Measurements from ENCODE around the gene SCARF1.

SCARF1 gene

DNA sequence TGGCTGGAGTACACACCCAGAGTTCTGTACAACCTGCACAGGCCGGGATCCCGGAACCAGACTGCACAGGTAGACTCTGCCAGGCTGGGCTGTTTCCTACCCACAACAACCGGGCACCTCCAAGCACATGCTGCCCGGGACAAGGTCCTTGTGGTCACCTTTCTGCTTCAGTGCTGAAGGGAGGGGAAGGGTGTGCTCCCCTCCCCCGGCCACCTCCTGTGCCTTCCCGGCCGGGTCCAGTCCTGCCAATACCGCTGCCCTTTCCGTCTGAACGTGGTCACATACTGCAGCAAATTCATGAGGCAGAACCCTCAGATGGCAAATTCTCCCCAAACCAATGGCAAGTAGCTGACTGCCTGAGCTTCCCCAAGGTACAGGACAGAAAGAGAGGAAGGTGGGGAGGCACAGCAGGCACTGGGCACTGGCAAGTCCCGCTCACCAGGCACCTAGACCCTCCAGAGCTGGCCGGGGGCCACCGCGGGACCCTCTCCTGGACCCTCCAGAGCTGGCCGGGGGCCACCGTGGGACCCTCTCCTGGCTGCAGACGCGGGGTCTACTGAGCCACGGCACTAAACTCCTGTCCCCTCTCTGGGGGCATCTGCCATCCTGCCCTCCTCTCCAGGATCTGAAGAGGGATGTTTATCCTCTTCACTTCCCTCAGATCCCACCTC is 39.7 kb downstream of the SCARF1 start:
- DNase-seq (ENCODE audit: low read depth), result no peak
- TF ChIP-seq, protein P1, sequence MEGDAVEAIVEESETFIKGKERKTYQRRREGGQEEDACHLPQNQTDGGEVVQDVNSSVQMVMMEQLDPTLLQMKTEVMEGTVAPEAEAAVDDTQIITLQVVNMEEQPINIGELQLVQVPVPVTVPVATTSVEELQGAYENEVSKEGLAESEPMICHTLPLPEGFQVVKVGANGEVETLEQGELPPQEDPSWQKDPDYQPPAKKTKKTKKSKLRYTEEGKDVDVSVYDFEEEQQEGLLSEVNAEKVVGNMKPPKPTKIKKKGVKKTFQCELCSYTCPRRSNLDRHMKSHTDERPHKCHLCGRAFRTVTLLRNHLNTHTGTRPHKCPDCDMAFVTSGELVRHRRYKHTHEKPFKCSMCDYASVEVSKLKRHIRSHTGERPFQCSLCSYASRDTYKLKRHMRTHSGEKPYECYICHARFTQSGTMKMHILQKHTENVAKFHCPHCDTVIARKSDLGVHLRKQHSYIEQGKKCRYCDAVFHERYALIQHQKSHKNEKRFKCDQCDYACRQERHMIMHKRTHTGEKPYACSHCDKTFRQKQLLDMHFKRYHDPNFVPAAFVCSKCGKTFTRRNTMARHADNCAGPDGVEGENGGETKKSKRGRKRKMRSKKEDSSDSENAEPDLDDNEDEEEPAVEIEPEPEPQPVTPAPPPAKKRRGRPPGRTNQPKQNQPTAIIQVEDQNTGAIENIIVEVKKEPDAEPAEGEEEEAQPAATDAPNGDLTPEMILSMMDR (IDR thresholded peaks at IDR 0.05; ENCODE audit: low read length, missing control alignments), result no peak
- H3K4me3 ChIP-seq (replicated peaks; ENCODE audit: low read depth, low read length), result no peak overlapping the region

DNA sequence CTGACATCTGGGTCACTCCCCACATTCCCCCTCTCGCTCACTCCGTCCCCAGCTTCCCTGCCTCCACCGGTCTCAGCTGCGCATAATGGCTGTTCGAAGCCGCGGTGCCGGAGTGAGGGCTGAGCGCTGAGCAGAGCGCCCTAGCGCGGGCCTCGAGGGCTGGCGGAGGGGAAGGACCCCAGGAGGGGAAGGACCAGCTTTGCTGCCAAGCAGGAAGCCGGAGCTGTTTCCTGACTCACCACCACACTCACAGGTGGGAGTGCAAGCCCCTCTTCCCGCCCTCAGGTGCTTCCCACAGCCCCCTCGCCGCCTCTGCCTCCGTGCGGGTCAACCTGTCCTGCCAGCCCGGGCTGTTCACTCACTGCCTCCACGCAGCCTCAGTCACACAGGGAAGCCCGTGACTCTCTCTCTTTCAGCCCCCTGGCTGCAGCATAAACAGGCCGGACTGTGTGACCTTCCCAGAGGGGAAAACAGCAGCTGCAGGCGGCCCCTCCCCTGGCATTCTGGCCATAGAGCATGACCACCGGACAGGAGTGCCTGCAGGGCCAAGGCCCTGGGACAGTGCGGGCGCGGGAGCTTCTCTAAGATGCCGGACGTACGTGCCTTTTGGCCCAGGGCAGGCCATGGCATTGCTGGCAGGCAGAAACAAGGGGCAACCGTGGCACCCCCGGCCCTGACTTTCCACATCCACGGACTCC is 40.6 kb downstream of the SCARF1 start:
- TF ChIP-seq, protein P1 (IDR thresholded peaks at IDR 0.05; ENCODE audit: low read length, missing control alignments), result no peak
- H3K4me3 ChIP-seq (replicated peaks; ENCODE audit: low read depth, low read length), result no peak overlapping the region
- DNase-seq (ENCODE audit: low read depth), result no peak

DNA sequence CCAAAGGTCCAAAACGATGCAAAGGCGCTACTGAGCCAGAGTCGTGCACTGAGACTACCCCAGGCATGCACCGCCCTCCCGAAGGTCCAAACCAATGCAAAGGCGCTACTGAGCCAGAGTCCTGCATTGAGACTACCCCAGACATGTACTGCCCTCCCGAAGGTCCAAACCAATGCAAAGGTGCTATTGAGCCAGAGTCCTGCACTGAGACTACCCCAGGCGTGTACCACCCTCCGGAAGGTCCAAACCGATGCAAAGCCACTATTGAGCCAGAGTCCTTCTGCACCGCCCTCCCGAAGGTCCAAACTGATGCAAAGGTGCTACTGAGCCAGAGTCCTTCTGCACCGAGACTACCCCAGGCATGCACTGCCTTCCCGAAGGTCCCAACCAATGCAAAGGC is 44.0 kb downstream of the SCARF1 start:
- no peak overlapping the region for H3K4me3 ChIP-seq (replicated peaks; ENCODE audit: low read depth, low read length)
- no peak for DNase-seq (ENCODE audit: low read depth)
- TF ChIP-seq, protein P1 (IDR thresholded peaks at IDR 0.05; ENCODE audit: low read length, missing control alignments), result no peak

DNA sequence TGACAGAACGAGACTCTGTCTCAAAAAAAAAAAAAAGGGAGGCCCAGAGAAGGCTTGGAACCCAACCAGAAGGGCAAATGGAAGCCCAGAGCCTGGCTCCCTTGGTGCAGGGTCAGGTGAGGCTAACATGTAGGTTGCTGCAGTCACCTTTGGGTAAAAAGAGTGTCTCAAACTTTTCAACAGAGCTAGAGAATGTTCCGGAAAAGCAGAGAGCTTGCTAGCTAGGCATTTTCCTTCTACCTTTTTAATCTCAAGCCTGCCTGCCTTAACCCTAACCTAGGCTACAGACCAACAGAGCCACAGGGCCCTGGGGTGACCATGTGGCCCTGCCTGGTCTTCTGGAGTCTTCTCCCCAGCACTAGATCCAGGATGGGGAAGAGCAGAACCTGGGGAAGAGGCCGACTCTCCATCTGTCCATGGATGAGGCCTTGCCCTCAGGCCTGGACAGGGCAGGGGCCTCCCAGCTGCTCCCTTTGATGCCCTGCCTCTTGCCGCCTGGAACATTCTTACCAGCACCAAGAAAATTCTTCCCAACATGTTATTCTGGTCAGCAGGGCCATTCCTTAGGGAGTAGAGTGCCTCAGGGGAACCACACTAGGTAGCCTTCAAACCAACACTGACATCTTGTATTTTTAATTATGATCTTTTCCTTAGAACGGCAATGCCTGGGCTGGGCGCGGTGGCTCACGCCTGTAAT is 47.0 kb downstream of the SCARF1 start:
- no peak for DNase-seq (ENCODE audit: low read depth)
- no peak overlapping the region for H3K4me3 ChIP-seq (replicated peaks; ENCODE audit: low read depth, low read length)
- TF ChIP-seq, protein P1 (IDR thresholded peaks at IDR 0.05; ENCODE audit: low read length, missing control alignments), result no peak

DNA sequence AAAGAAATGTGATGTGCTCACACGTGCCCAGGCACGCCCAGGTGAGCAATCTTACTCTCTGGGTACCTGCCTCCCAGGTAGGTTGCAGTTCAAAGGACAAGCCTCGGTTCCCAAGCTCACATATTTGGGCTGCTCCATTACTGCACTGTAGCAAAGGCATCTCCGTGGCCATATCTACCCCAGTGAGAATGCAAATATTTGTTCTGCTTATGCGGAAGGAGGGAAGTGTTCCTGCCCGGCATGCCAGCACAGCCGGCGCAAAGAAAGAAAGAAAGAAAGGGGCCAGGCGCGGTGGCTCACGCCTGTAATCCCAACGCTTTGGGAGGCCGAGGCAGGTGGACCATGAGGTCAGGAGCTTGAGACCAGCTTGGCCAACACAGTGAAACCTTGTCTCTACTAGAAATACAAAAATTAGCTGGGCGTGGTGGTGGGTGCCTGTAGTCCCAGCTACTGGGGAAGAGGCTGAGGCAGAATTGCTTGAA is 47.6 kb downstream of the SCARF1 start:
- no peak for DNase-seq (ENCODE audit: low read depth)
- TF ChIP-seq, protein P1 (IDR thresholded peaks at IDR 0.05; ENCODE audit: low read length, missing control alignments), result no peak
- H3K4me3 ChIP-seq (replicated peaks; ENCODE audit: low read depth, low read length), result no peak overlapping the region

DNA sequence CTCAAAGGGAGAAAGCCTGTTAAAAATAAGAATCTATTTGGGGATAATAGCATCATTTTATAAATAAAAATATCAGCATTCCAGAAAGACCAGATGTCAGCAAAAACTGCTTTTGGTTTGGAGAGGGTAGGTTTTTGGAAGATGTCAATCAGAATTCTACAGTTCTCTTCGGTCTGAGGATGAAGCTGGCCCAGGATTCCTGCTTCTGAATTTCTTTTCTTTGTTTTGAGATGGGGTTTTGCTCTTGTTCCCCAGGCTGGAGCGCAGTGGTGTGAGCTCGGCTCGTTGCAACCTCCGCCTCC is 52.0 kb downstream of the SCARF1 start:
- no peak for DNase-seq (ENCODE audit: low read depth)
- H3K4me3 ChIP-seq (replicated peaks; ENCODE audit: low read depth, low read length), result no peak overlapping the region
- TF ChIP-seq, protein P1 (IDR thresholded peaks at IDR 0.05; ENCODE audit: low read length, missing control alignments), result no peak
